ENCODE data around the gene SNX3.

The SNX3 gene

DNA sequence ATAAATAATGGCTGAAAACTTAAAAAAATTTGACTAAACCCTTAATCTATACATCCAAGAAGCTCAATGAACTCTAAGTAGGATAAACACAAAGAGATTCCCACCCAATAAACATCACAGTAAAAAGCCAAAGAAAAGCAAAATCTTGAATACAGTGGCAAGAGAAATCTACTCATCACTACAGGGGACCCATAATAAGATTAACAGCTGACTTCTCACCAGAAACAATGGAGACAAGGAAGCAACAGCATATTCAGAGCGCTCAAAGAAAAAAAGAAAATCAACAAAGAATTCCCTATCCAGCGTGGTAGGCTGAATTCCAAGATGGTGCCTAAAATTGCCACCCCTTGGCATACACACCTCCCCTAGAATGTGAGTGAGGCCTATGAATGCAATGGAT is 18.6 kb downstream of the SNX3 start:
- Histone ChIP-seq H3K4me3 (ENCODE audit: low read depth, low read length) (no peak overlapping the region), H3K27me3 (ENCODE audit: control insufficient read depth, insufficient read depth, low read length) (no peaks in the 10 kb centered on the region), H3K4me1 (ENCODE audit: control insufficient read depth, insufficient read depth, low read length) (no peaks in the 10 kb centered on the region), H3K27ac (ENCODE audit: low read depth, low read length) (no peak overlapping the region), H3K36me3 (ENCODE audit: control insufficient read depth, insufficient read depth, low read length) (no peaks in the 10 kb centered on the region), H3K9ac (ENCODE audit: low read depth, low read length) (no peak overlapping the region), H3K9me3 (ENCODE audit: control insufficient read depth, insufficient read depth, low read length) (peaks cover 4% of the 10 kb centered on the region; the same call in 1 of the 2 replicates)

DNA sequence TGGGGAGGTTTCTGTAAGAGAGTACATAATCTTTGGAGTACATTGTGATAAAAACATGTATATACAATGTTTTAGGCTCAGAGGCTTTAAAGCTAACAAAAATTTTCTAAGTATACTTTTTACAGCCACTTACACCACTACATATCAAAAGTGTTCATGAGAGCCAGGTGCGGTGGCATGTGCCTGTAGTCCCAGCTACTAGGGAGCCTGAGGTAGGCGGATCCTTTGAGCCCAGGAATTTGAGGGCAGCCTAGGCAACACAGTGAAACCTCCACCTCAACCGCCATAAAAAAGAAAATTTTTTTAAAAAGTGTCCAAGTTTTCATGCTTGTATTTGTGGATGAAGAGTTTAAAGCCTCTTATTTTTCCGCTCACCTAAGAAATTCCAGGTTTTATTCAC is 22.5 kb downstream of the SNX3 start:
- H3K9me3 ChIP-seq (ENCODE audit: control insufficient read depth, insufficient read depth, low read length): peaks cover 4% of the 10 kb centered on the region; the same call in 1 of the 2 replicates
- H3K4me3 ChIP-seq (ENCODE audit: low read depth, low read length): no peak overlapping the region
- H3K27ac ChIP-seq (ENCODE audit: low read depth, low read length): no peak overlapping the region
- no peaks in the 10 kb centered on the region for H3K4me1 ChIP-seq (ENCODE audit: control insufficient read depth, insufficient read depth, low read length)
- H3K36me3 ChIP-seq (ENCODE audit: control insufficient read depth, insufficient read depth, low read length): no peaks in the 10 kb centered on the region
- H3K9ac ChIP-seq (ENCODE audit: low read depth, low read length): no peak overlapping the region
- no peaks in the 10 kb centered on the region for H3K27me3 ChIP-seq (ENCODE audit: control insufficient read depth, insufficient read depth, low read length)

DNA sequence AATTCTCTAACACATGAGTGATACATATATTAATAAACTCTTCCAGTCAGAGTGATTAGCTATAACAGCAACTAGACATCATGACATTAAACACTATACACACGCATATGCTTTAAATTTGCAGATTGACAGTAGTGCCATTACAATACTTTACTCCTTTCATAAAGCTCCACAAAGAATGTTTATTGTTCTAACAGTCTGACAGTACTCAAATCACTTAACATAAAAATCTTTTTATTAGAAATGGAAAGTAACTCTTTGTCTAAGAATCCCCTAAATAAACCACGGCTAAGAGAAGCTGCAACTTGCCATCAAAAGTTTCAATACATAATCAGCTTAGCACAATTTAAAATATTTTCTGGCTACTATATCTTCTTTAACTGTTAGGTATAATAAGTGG is 24.0 kb downstream of the SNX3 start:
- Histone ChIP-seq H3K4me1 (ENCODE audit: control insufficient read depth, insufficient read depth, low read length) (peaks cover 11% of the 10 kb centered on the region), H3K27ac (ENCODE audit: low read depth, low read length) (no peak overlapping the region), H3K9me3 (ENCODE audit: control insufficient read depth, insufficient read depth, low read length) (no peaks in the 10 kb centered on the region), H3K9ac (ENCODE audit: low read depth, low read length) (no peak overlapping the region), H3K36me3 (ENCODE audit: control insufficient read depth, insufficient read depth, low read length) (no peaks in the 10 kb centered on the region), H3K4me3 (ENCODE audit: low read depth, low read length) (no peak overlapping the region), H3K27me3 (ENCODE audit: control insufficient read depth, insufficient read depth, low read length) (no peaks in the 10 kb centered on the region)

DNA sequence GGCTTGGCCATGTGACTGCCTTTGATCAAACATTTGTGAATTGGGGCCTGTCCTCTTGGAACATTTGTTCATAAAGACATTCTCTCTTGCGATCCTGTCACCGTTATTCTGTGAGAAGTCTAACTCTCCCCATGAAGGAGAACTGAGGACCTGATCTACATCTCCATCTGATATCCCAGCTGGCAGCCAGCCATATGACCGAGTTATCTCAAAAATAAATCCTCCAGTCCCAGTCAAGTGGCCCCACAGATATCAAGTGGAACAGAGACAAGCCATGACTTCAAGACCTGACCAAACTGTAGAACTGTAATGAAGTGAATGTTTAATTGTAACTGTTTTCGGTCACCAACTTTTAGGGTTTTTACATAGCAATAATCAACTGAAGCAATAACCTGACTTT is 25.7 kb downstream of the SNX3 start:
- no peak overlapping the region for H3K9ac ChIP-seq (ENCODE audit: low read depth, low read length)

DNA sequence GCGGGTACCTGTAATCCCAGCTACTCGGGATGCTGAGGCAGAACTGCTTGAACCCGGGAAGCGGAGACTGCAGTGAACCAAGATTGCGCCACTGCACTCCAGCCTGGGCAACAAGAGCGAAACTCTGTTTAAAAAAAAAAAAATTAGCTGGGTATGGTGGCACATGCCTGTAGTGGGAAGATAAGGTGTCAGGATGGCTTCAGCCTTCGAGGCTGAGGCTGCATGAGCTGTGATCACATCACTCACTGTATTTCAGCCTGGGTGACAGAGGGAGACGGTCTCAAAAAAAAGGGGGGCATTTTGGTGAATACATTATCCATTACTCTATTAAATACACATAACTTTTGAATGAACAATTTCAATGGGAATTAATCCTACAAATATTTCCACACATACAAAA is 32.4 kb downstream of the SNX3 start:
- Histone ChIP-seq H3K9me3 (ENCODE audit: control insufficient read depth, insufficient read depth, low read length) (no peaks in the 10 kb centered on the region), H3K4me1 (ENCODE audit: control insufficient read depth, insufficient read depth, low read length) (peaks cover 37% of the 10 kb centered on the region), H3K36me3 (ENCODE audit: control insufficient read depth, insufficient read depth, low read length) (no peaks in the 10 kb centered on the region), H3K27ac (ENCODE audit: low read depth, low read length) (no peak overlapping the region), H3K27me3 (ENCODE audit: control insufficient read depth, insufficient read depth, low read length) (no peaks in the 10 kb centered on the region), H3K9ac (ENCODE audit: low read depth, low read length) (no peak overlapping the region), H3K4me3 (ENCODE audit: low read depth, low read length) (no peak overlapping the region)

More for the DNA sequence above, 25.7 kb downstream of the SNX3 start:
- no peaks in the 10 kb centered on the region for H3K27me3 ChIP-seq (ENCODE audit: control insufficient read depth, insufficient read depth, low read length)
- H3K4me3 ChIP-seq (ENCODE audit: low read depth, low read length): no peak overlapping the region
- no peaks in the 10 kb centered on the region for H3K9me3 ChIP-seq (ENCODE audit: control insufficient read depth, insufficient read depth, low read length)
- H3K36me3 ChIP-seq (ENCODE audit: control insufficient read depth, insufficient read depth, low read length): no peaks in the 10 kb centered on the region
- H3K27ac ChIP-seq (ENCODE audit: low read depth, low read length): no peak overlapping the region
- H3K4me1 ChIP-seq (ENCODE audit: control insufficient read depth, insufficient read depth, low read length): peaks cover 16% of the 10 kb centered on the region

DNA sequence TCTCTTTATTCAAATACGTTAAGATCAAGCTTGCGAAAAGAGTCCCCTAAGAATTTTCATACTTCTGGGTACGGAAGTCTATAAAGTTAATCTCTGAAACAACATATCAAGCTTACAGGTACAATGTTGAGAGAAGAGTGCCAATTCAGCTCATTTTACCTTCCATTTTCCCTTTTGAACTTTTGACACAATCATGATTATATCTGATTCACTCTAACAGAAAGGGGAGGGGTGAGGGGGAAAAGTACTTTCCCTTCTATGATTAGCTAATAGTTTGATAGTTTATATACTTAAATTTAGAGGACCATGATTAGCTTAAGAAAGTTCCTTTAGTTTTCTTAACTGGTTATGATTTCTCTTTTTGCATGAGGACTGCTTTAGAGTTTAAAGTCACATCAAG is 33.5 kb downstream of the SNX3 start:
- peak overlapping the region; percentile 21 for H3K27ac ChIP-seq (ENCODE audit: low read depth, low read length)
- no peaks in the 10 kb centered on the region for H3K9me3 ChIP-seq (ENCODE audit: control insufficient read depth, insufficient read depth, low read length)
- H3K9ac ChIP-seq (ENCODE audit: low read depth, low read length): no peak overlapping the region
- H3K4me1 ChIP-seq (ENCODE audit: control insufficient read depth, insufficient read depth, low read length): peaks cover 28% of the 10 kb centered on the region
- peaks cover 6% of the 10 kb centered on the region for H3K36me3 ChIP-seq (ENCODE audit: control insufficient read depth, insufficient read depth, low read length)
- H3K4me3 ChIP-seq (ENCODE audit: low read depth, low read length): no peak overlapping the region; the same call in 1 of the 2 replicates
- H3K27me3 ChIP-seq (ENCODE audit: control insufficient read depth, insufficient read depth, low read length): no peaks in the 10 kb centered on the region

DNA sequence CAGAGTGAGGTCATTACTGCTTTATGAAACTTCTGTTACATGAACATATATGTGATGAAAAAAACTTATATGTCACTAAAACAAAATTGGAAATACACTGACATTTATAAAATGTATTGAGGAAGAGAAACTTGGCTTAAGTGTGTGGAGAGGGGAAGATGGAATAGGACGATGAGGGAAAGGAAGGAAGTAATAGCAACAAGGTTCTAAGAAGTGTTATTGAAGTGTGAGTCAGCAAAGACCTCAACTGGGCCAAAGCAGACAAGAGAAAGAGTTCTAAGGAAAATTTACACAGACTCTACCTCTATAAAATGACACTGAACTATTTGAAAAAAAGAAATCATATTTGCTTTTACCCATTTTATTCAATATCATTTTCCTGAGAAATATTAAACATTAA is 38.3 kb downstream of the SNX3 start:
- H3K4me1 ChIP-seq (ENCODE audit: control insufficient read depth, insufficient read depth, low read length): peaks cover 16% of the 10 kb centered on the region
- H3K4me3 ChIP-seq (ENCODE audit: low read depth, low read length): no peak overlapping the region
- H3K27ac ChIP-seq (ENCODE audit: low read depth, low read length): no peak overlapping the region
- peaks cover 33% of the 10 kb centered on the region for H3K36me3 ChIP-seq (ENCODE audit: control insufficient read depth, insufficient read depth, low read length)
- H3K9me3 ChIP-seq (ENCODE audit: control insufficient read depth, insufficient read depth, low read length): no peaks in the 10 kb centered on the region
- H3K9ac ChIP-seq (ENCODE audit: low read depth, low read length): no peak overlapping the region
- no peaks in the 10 kb centered on the region for H3K27me3 ChIP-seq (ENCODE audit: control insufficient read depth, insufficient read depth, low read length)

DNA sequence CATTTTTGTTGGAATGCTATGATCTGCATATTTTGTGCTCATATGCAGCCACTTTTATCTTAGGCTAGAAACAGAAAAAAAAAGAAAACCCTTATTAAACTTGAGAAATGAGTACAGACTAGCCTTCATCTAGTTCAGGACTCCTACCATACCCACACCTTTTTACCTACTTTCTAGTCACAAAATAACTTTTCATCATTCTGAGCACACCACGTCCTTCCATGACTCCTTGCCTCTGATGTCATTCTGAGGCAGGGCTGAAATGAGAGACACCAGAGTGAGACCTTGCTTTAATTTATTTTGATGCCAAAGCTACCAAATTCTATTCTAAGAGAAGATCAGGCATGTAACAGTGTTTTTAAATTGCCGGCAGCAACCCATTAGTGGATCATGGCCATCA is 38.8 kb downstream of the SNX3 start:
- H3K4me1 ChIP-seq (ENCODE audit: control insufficient read depth, insufficient read depth, low read length): peaks cover 12% of the 10 kb centered on the region
- H3K4me3 ChIP-seq (ENCODE audit: low read depth, low read length): no peak overlapping the region
- H3K27me3 ChIP-seq (ENCODE audit: control insufficient read depth, insufficient read depth, low read length): no peaks in the 10 kb centered on the region
- H3K9me3 ChIP-seq (ENCODE audit: control insufficient read depth, insufficient read depth, low read length): no peaks in the 10 kb centered on the region
- no peak overlapping the region for H3K9ac ChIP-seq (ENCODE audit: low read depth, low read length)
- peaks cover 33% of the 10 kb centered on the region for H3K36me3 ChIP-seq (ENCODE audit: control insufficient read depth, insufficient read depth, low read length)
- H3K27ac ChIP-seq (ENCODE audit: low read depth, low read length): no peak overlapping the region

DNA sequence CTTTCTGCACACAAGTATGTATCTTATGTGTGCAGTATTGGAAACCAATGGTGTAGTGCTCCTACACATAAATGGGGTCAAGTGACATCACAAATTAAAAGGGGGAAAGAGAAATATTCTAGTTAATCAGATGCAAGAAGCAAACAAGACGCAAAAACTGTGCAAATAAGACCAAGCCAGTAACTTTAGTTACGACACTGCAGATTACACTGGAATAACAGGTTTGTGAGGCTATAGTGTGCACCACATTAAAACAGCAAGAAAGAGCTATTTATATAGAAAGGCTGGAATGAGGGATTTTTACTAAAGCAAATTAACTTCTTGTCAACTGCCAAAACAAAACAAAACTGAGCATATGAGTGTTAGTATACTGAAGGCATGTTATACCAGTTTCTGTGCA is 49.2 kb downstream of the SNX3 start:
- Histone ChIP-seq H3K36me3 (ENCODE audit: control insufficient read depth, insufficient read depth, low read length) (peaks cover 7% of the 10 kb centered on the region; the same call in 1 of the 2 replicates), H3K4me3 (ENCODE audit: low read depth, low read length) (no peak overlapping the region), H3K9ac (ENCODE audit: low read depth, low read length) (no peak overlapping the region), H3K27me3 (ENCODE audit: control insufficient read depth, insufficient read depth, low read length) (no peaks in the 10 kb centered on the region), H3K27ac (ENCODE audit: low read depth, low read length) (no peak overlapping the region), H3K4me1 (ENCODE audit: control insufficient read depth, insufficient read depth, low read length) (peaks cover 2% of the 10 kb centered on the region; the same call in 1 of the 2 replicates), H3K9me3 (ENCODE audit: control insufficient read depth, insufficient read depth, low read length) (no peaks in the 10 kb centered on the region)

DNA sequence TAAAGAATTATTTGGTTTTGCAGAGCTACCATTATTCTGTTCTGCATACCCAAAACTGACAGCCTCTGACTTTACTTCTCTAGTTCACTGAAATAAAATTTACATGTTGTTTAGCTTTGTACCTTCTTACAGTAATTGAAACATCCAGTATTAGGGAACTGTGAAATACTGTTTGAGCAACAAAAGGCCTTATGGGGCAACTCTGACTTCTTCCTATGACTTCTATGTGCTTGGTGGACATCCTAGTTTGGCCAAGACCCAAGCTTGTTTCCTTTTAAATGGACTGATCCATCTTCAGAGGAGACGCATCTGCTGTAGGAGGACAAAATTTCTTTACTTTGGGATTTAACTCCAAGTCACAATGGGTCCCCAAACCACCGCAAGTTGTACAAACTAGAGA is 50.3 kb downstream of the SNX3 start:
- H3K4me1 ChIP-seq (ENCODE audit: control insufficient read depth, insufficient read depth, low read length): peaks cover 5% of the 10 kb centered on the region; the same call in 1 of the 2 replicates
- H3K27ac ChIP-seq (ENCODE audit: low read depth, low read length): no peak overlapping the region
- no peak overlapping the region for H3K9ac ChIP-seq (ENCODE audit: low read depth, low read length)
- H3K36me3 ChIP-seq (ENCODE audit: control insufficient read depth, insufficient read depth, low read length): peaks cover 7% of the 10 kb centered on the region; the same call in 1 of the 2 replicates
- H3K27me3 ChIP-seq (ENCODE audit: control insufficient read depth, insufficient read depth, low read length): no peaks in the 10 kb centered on the region
- H3K4me3 ChIP-seq (ENCODE audit: low read depth, low read length): no peak overlapping the region
- H3K9me3 ChIP-seq (ENCODE audit: control insufficient read depth, insufficient read depth, low read length): no peaks in the 10 kb centered on the region

DNA sequence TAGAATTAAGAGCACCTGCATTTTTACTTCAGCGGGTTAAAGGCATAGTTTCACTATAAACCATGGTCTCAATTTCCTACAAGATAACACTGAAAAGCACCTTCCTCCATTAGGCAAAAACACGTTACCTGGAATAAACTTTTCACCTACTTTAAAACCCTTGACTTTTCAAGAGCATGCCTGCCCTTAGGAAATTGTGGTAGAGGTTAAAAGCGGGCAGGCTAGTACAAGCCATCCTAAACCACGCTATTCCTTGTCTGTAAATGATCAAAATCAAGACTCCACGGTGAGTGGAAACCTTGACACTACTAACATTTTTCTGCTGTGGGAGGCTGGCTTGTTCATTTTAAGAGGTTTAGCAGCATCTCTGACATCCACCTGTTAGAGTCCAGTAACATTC is 51.1 kb downstream of the SNX3 start:
- H3K4me3 ChIP-seq (ENCODE audit: low read depth, low read length): no peak overlapping the region
- no peak overlapping the region for H3K27ac ChIP-seq (ENCODE audit: low read depth, low read length)
- H3K9ac ChIP-seq (ENCODE audit: low read depth, low read length): no peak overlapping the region
- H3K36me3 ChIP-seq (ENCODE audit: control insufficient read depth, insufficient read depth, low read length): peaks cover 7% of the 10 kb centered on the region; the same call in 1 of the 2 replicates
- no peaks in the 10 kb centered on the region for H3K27me3 ChIP-seq (ENCODE audit: control insufficient read depth, insufficient read depth, low read length)
- peaks cover 5% of the 10 kb centered on the region; the same call in 1 of the 2 replicates for H3K4me1 ChIP-seq (ENCODE audit: control insufficient read depth, insufficient read depth, low read length)
- no peaks in the 10 kb centered on the region for H3K9me3 ChIP-seq (ENCODE audit: control insufficient read depth, insufficient read depth, low read length)

DNA sequence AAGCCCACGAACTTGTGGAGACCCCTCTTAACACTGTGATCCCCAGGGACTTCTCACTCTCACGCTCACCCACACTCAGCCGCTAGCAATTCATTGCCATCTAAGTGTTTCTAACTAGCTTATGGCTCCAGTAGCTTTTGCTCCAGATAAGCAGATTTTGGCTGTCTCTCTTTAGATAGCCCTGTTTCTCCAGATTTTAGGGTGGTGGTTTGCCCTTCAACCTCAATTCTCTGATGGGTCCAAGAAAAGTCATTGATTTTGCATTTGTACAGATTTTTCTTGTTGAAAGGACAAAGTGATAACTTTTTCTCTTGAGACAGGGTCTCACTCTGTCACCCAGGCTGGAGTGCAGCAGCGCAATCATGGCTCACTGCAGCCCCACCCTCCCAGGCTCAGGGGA is 53.8 kb downstream of the SNX3 start:
- H3K27ac ChIP-seq (ENCODE audit: low read depth, low read length): no peak overlapping the region
- peaks cover 5% of the 10 kb centered on the region; the same call in 1 of the 2 replicates for H3K4me1 ChIP-seq (ENCODE audit: control insufficient read depth, insufficient read depth, low read length)
- H3K9ac ChIP-seq (ENCODE audit: low read depth, low read length): no peak overlapping the region
- peaks cover 6% of the 10 kb centered on the region; the same call in 1 of the 2 replicates for H3K36me3 ChIP-seq (ENCODE audit: control insufficient read depth, insufficient read depth, low read length)
- no peaks in the 10 kb centered on the region for H3K9me3 ChIP-seq (ENCODE audit: control insufficient read depth, insufficient read depth, low read length)
- H3K4me3 ChIP-seq (ENCODE audit: low read depth, low read length): no peak overlapping the region
- H3K27me3 ChIP-seq (ENCODE audit: control insufficient read depth, insufficient read depth, low read length): no peaks in the 10 kb centered on the region

Data from HUES48 (cell line).